ENCODE results near the gene SGK2. TPM values are rescaled to one million over a fixed set of nuclear protein-coding genes. Genes with fewer than 3 reads are reported as not detected.

SGK2 gene
- total RNA-seq, 5 donors from 2014 or later (not counting 1 experiment from before 2014, with no cell fraction given): 0.73 to 2.0 (median 1.4) TPM

- ChIA-PET CTCF (interaction anchor here in 1 of 2 donors (0.6 kb wide), 1 partner anchor 165 kb away, joined by 4 read pairs; no protein-coding TSS in a partner anchor), POLR2A (no interaction called here)
- Mint-ChIP-seq H3K4me1 (no peaks in the 10 kb centered on the region), H3K4me3 (no peak overlapping the region), H3K27ac (no peak overlapping the region), H3K9me3 (no peaks in the 10 kb centered on the region), H3K36me3 (no peaks in the 10 kb centered on the region), H3K27me3 (peaks cover 0 to 1% of the 10 kb centered on the region in 2 donors)
- ATAC-seq (replicated peaks in 1 of 4) (no peak), DNase-seq (no peak)
- H3K9me3 ChIP-seq: no peaks in the 10 kb centered on the region
- H3K27ac ChIP-seq (ENCODE audit: low read length): no peak overlapping the region
- no peaks in the 10 kb centered on the region for H3K4me1 ChIP-seq (ENCODE audit: control insufficient read depth in 1 of 2, extremely low read depth in 1 of 2, insufficient read depth in 2 of 2, low read length in 2 of 2)
- no peak overlapping the region for H3K4me3 ChIP-seq (ENCODE audit: control insufficient read depth in 1 of 2, extremely low read depth in 1 of 2, low read length in 1 of 2)
- WGBS (ENCODE audit: insufficient coverage): no CpG with 5 or more reads among the region's 3 CpGs
- no peaks in the 10 kb centered on the region for H3K36me3 ChIP-seq (ENCODE audit: control insufficient read depth in 2 of 2, extremely low read depth in 1 of 2, insufficient read depth in 1 of 2, low read length in 1 of 2)
- peaks cover 0 to 11% of the 10 kb centered on the region in 2 experiments for H3K27me3 ChIP-seq (replicated peaks in 1 of 2; ENCODE audit: control insufficient read depth in 2 of 2, extremely low read depth in 1 of 2, insufficient read depth in 2 of 2, low read length in 1 of 2)
Measured at GRCh38 chr20:43560974-43561373, 2.1 kb downstream of the SGK2 start.

- no peak overlapping the region for H3K4me3 Mint-ChIP-seq
- Histone ChIP-seq H3K36me3 (ENCODE audit: control insufficient read depth in 2 of 2, extremely low read depth in 1 of 2, insufficient read depth in 1 of 2, low read length in 1 of 2) (no peaks in the 10 kb centered on the region), H3K4me3 (ENCODE audit: control insufficient read depth in 1 of 2, extremely low read depth in 1 of 2, low read length in 1 of 2) (no peak overlapping the region), H3K27ac (ENCODE audit: low read length) (no peak overlapping the region), H3K9me3 (no peaks in the 10 kb centered on the region), H3K27me3 (replicated peaks in 1 of 2; ENCODE audit: control insufficient read depth in 2 of 2, extremely low read depth in 1 of 2, insufficient read depth in 2 of 2, low read length in 1 of 2) (peaks cover 0 to 7% of the 10 kb centered on the region in 2 experiments), H3K4me1 (ENCODE audit: control insufficient read depth in 1 of 2, extremely low read depth in 1 of 2, insufficient read depth in 2 of 2, low read length in 2 of 2) (no peaks in the 10 kb centered on the region)
- DNase-seq (no peak), ATAC-seq (replicated peaks in 1 of 4) (no peak)
- ChIA-PET CTCF (no interaction called here), POLR2A (no interaction called here)
- no peaks in the 10 kb centered on the region for H3K36me3 Mint-ChIP-seq
- 83% methylated on average over 3 of the region's 3 CpGs for WGBS (ENCODE audit: insufficient coverage)
- peaks cover 0 to 1% of the 10 kb centered on the region in 2 donors for H3K27me3 Mint-ChIP-seq
- no peaks in the 10 kb centered on the region for H3K4me1 Mint-ChIP-seq
- H3K27ac Mint-ChIP-seq: no peak overlapping the region
- H3K9me3 Mint-ChIP-seq: no peaks in the 10 kb centered on the region
Measured at GRCh38 chr20:43563429-43563828, 4.6 kb downstream of the SGK2 start.

GRCh38 chr20:43563991-43564390 is 5.2 kb downstream of the SGK2 start:
- CTCF ChIA-PET: no interaction called here
- Histone ChIP-seq H3K36me3 (ENCODE audit: control insufficient read depth in 2 of 2, extremely low read depth in 1 of 2, insufficient read depth in 1 of 2, low read length in 1 of 2) (no peaks in the 10 kb centered on the region), H3K4me1 (ENCODE audit: control insufficient read depth in 1 of 2, extremely low read depth in 1 of 2, insufficient read depth in 2 of 2, low read length in 2 of 2) (no peaks in the 10 kb centered on the region), H3K27ac (ENCODE audit: low read length) (no peak overlapping the region), H3K9me3 (no peaks in the 10 kb centered on the region), H3K4me3 (ENCODE audit: control insufficient read depth in 1 of 2, extremely low read depth in 1 of 2, low read length in 1 of 2) (no peak overlapping the region), H3K27me3 (replicated peaks in 1 of 2; ENCODE audit: control insufficient read depth in 2 of 2, extremely low read depth in 1 of 2, insufficient read depth in 2 of 2, low read length in 1 of 2) (peaks cover 0 to 4% of the 10 kb centered on the region in 2 experiments)
- Mint-ChIP-seq H3K9me3 (no peaks in the 10 kb centered on the region), H3K27ac (no peak overlapping the region), H3K4me3 (no peak overlapping the region), H3K4me1 (no peaks in the 10 kb centered on the region), H3K36me3 (no peaks in the 10 kb centered on the region), H3K27me3 (peaks cover 0 to 1% of the 10 kb centered on the region in 2 donors)
- DNase-seq (no peak), ATAC-seq (replicated peaks in 1 of 4) (no peak)
- POLR2A ChIA-PET: no interaction called here
- 80% methylated on average over 6 of the region's 7 CpGs for WGBS (ENCODE audit: insufficient coverage)

- DNase-seq (no peak), ATAC-seq (replicated peaks in 1 of 4) (no peak)
- Mint-ChIP-seq H3K27me3 (peaks cover 0 to 1% of the 10 kb centered on the region in 2 donors), H3K9me3 (no peaks in the 10 kb centered on the region), H3K4me1 (no peaks in the 10 kb centered on the region), H3K27ac (no peak overlapping the region), H3K4me3 (no peak overlapping the region), H3K36me3 (no peaks in the 10 kb centered on the region)
- WGBS (ENCODE audit: insufficient coverage): 96% methylated on average over 8 of the region's 8 CpGs
- H3K27me3 ChIP-seq (replicated peaks in 1 of 2; ENCODE audit: control insufficient read depth in 2 of 2, extremely low read depth in 1 of 2, insufficient read depth in 2 of 2, low read length in 1 of 2): peaks cover 0 to 4% of the 10 kb centered on the region in 2 experiments
- no peak overlapping the region for H3K27ac ChIP-seq (ENCODE audit: low read length)
- ChIA-PET CTCF (no interaction called here), POLR2A (no interaction called here)
- H3K4me3 ChIP-seq (ENCODE audit: control insufficient read depth in 1 of 2, extremely low read depth in 1 of 2, low read length in 1 of 2): no peak overlapping the region
- no peaks in the 10 kb centered on the region for H3K4me1 ChIP-seq (ENCODE audit: control insufficient read depth in 1 of 2, extremely low read depth in 1 of 2, insufficient read depth in 2 of 2, low read length in 2 of 2)
- H3K36me3 ChIP-seq (ENCODE audit: control insufficient read depth in 2 of 2, extremely low read depth in 1 of 2, insufficient read depth in 1 of 2, low read length in 1 of 2): no peaks in the 10 kb centered on the region
- H3K9me3 ChIP-seq: no peaks in the 10 kb centered on the region
Measured at GRCh38 chr20:43564455-43564854, 5.6 kb downstream of the SGK2 start.

GRCh38 chr20:43564993-43565757 is 6.3 kb downstream of the SGK2 start:
- WGBS (ENCODE audit: insufficient coverage): 91% methylated on average over 13 of the region's 18 CpGs
- H3K27ac ChIP-seq (ENCODE audit: low read length): no peak overlapping the region
- ChIA-PET CTCF (interaction anchor here in 1 of 2 donors (0.6 kb wide), 1 partner anchor 10 kb away, joined by 5 read pairs; no protein-coding TSS in a partner anchor), POLR2A (no interaction called here)
- H3K36me3 Mint-ChIP-seq: no peaks in the 10 kb centered on the region
- H3K4me3 ChIP-seq (ENCODE audit: control insufficient read depth in 1 of 2, extremely low read depth in 1 of 2, low read length in 1 of 2): no peak overlapping the region
- ATAC-seq (replicated peaks in 1 of 4) (no peak), DNase-seq (no peak)
- no peaks in the 10 kb centered on the region for H3K4me1 Mint-ChIP-seq
- H3K27ac Mint-ChIP-seq: no peak overlapping the region
- H3K27me3 ChIP-seq (replicated peaks in 1 of 2; ENCODE audit: control insufficient read depth in 2 of 2, extremely low read depth in 1 of 2, insufficient read depth in 2 of 2, low read length in 1 of 2): peaks cover 0 to 4% of the 10 kb centered on the region in 2 experiments
- peaks cover 0 to 1% of the 10 kb centered on the region in 2 donors for H3K27me3 Mint-ChIP-seq
- H3K4me1 ChIP-seq (ENCODE audit: control insufficient read depth in 1 of 2, extremely low read depth in 1 of 2, insufficient read depth in 2 of 2, low read length in 2 of 2): no peaks in the 10 kb centered on the region
- H3K4me3 Mint-ChIP-seq: no peak overlapping the region
- no peaks in the 10 kb centered on the region for H3K9me3 ChIP-seq
- H3K9me3 Mint-ChIP-seq: no peaks in the 10 kb centered on the region
- no peaks in the 10 kb centered on the region for H3K36me3 ChIP-seq (ENCODE audit: control insufficient read depth in 2 of 2, extremely low read depth in 1 of 2, insufficient read depth in 1 of 2, low read length in 1 of 2)

GRCh38 chr20:43565758-43566104 is 6.9 kb downstream of the SGK2 start:
- Histone ChIP-seq H3K4me1 (ENCODE audit: control insufficient read depth in 1 of 2, extremely low read depth in 1 of 2, insufficient read depth in 2 of 2, low read length in 2 of 2) (no peaks in the 10 kb centered on the region), H3K9me3 (no peaks in the 10 kb centered on the region), H3K27me3 (replicated peaks in 1 of 2; ENCODE audit: control insufficient read depth in 2 of 2, extremely low read depth in 1 of 2, insufficient read depth in 2 of 2, low read length in 1 of 2) (peaks cover 0 to 4% of the 10 kb centered on the region in 2 experiments), H3K4me3 (ENCODE audit: control insufficient read depth in 1 of 2, extremely low read depth in 1 of 2, low read length in 1 of 2) (no peak overlapping the region), H3K27ac (ENCODE audit: low read length) (no peak overlapping the region), H3K36me3 (ENCODE audit: control insufficient read depth in 2 of 2, extremely low read depth in 1 of 2, insufficient read depth in 1 of 2, low read length in 1 of 2) (no peaks in the 10 kb centered on the region)
- WGBS (ENCODE audit: insufficient coverage): 75% methylated on average over 3 of the region's 4 CpGs
- DNase-seq (no peak), ATAC-seq (replicated peaks in 1 of 4) (no peak)
- ChIA-PET CTCF (no interaction called here), POLR2A (no interaction called here)
- Mint-ChIP-seq H3K4me3 (no peak overlapping the region), H3K4me1 (no peaks in the 10 kb centered on the region), H3K9me3 (no peaks in the 10 kb centered on the region), H3K27me3 (peaks cover 0 to 1% of the 10 kb centered on the region in 2 donors), H3K27ac (no peak overlapping the region), H3K36me3 (no peaks in the 10 kb centered on the region)
